HG02885 (cell line): Measurements from ENCODE around the gene ALDH4A1.

Experiments
- ATAC-seq: cut with Tn5 transposase; IDR thresholded peaks from one replicate; pipeline ENCODE4 v1.9.1; 2021; ENCODE audit warnings: mild to moderate bottlenecking; ENCODE audit not compliant: unreplicated experiment, poor library complexity

The ALDH4A1 gene

GRCh38 chr1:18922848-18923755, 20.7 kb upstream of the ALDH4A1 start:
- ATAC-seq, result no peak

GRCh38 chr1:18922319-18922726, 20.0 kb upstream of the ALDH4A1 start:
- ATAC-seq, result no peak

- no peak for ATAC-seq
These were observed 19.3 kb upstream of the ALDH4A1 start for GRCh38 chr1:18921516-18922251.

GRCh38 chr1:18920931-18921330, 18.6 kb upstream of the ALDH4A1 start:
- ATAC-seq, result no peak

- ATAC-seq, result no peak
These were observed 17.6 kb upstream of the ALDH4A1 start for GRCh38 chr1:18919956-18920355.

- ATAC-seq, result no peak
These were observed 17.0 kb upstream of the ALDH4A1 start for GRCh38 chr1:18919197-18919905.

- no peak for ATAC-seq
These were observed 16.1 kb upstream of the ALDH4A1 start for GRCh38 chr1:18918417-18918816.

GRCh38 chr1:18917071-18917799, 14.9 kb upstream of the ALDH4A1 start:
- no peak for ATAC-seq

GRCh38 chr1:18915341-18915740, 13.0 kb upstream of the ALDH4A1 start:
- no peak for ATAC-seq

- no peak for ATAC-seq
These were observed 10.9 kb upstream of the ALDH4A1 start for GRCh38 chr1:18913065-18913835.

GRCh38 chr1:18912550-18912949, 10.2 kb upstream of the ALDH4A1 start:
- ATAC-seq, result no peak

- no peak for ATAC-seq
These were observed 6.8 kb upstream of the ALDH4A1 start for GRCh38 chr1:18908911-18909771.

GRCh38 chr1:18907917-18908845, 5.8 kb upstream of the ALDH4A1 start:
- no peak for ATAC-seq

GRCh38 chr1:18907021-18907916, 4.9 kb upstream of the ALDH4A1 start:
- ATAC-seq, result no peak

GRCh38 chr1:18903291-18903756, 969 bp upstream of the ALDH4A1 start:
- no peak for ATAC-seq

GRCh38 chr1:18901952-18902522, 318 bp downstream of the ALDH4A1 start:
- ATAC-seq, result no peak
